22Rv1 (cell line): ENCODE data around the gene PABPC3.

ENCODE experiments used
- H3K27ac ChIP-seq: fragments of 450-650 bp; 2 replicates; pipeline ENCODE4 v1.5.1; 2017
- CTCF ChIP-seq: fragments of 450-650 bp; IDR thresholded peaks from 2 replicates; pipeline ENCODE4 v1.5.1; 2017; ENCODE audit warnings: mild to moderate bottlenecking
- ZFX ChIP-seq: fragments of 450-650 bp; IDR thresholded peaks from 2 replicates; pipeline ENCODE4 v1.6.1; 2017; ENCODE audit warnings: antibody characterized with exemption, borderline replicate concordance

PABPC3 gene

GRCh38 chr13:25085125-25085742 is 10.7 kb upstream of the PABPC3 start:
- H3K27ac ChIP-seq = no peak overlapping the region
- no peak for TF ChIP-seq ZFX
- peak; percentile 46 for TF ChIP-seq CTCF

DNA sequence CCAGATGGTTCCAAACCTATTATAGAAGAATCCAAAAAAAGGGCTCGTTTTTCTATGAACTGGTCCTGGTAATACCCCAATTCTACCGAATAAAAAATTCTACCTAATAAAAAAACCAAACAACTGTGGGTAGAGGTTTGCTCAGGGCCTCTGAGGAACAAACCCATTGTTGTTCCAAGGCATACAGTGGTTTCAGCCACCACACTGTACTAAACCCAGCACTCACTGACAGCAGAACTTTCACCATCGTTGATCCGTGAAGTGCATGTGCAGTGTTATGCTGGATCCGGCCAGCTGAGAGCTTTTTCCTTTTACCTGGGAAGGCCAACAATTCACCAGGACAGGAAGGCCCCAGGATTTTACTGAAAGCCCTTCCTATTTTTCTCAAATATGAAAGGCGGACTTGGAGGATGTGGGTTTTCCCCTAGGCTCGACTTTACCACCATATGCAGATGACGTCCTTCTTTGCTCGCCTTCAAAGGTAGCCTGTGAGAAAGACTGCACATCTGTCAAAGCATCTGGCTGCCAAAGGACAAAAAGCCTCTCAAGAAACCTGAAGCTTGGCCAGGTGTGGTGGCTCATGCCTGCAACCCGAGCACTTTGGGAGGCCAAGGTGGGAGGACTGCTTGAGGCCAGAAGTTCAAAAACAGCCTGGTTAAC is 7.2 kb upstream of the PABPC3 start:
- TF ChIP-seq ZFX (no peak), CTCF (no peak)
- no peak overlapping the region for H3K27ac ChIP-seq

- no peak for TF ChIP-seq ZFX
- no peak for TF ChIP-seq CTCF
- no peak overlapping the region for H3K27ac ChIP-seq
These were observed 1.5 kb downstream of the PABPC3 start for GRCh38 chr13:25097426-25097825.

DNA sequence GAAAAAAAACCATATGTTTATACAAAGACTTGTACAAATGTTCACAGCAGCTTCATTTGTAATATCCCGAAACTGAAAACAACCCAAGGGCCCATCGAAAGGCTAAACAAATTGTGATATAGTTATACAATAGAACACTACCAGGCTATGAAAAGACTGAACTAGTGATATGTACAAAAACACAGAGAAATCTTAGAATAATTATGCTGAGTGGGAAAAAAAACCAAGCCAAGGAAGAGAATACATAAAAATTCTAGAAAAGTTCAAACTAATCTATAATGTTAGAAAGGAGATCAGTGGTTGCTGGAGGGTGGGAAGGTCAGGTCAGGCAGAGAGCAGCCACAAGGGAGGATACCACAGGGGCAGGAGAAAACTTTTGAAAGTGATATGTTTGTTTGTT is 7.8 kb downstream of the PABPC3 start:
- no peak overlapping the region for H3K27ac ChIP-seq
- TF ChIP-seq CTCF (no peak), ZFX (no peak)

- H3K27ac ChIP-seq = no peak overlapping the region
- TF ChIP-seq ZFX (no peak), CTCF (no peak)
These were observed 13.4 kb downstream of the PABPC3 start for GRCh38 chr13:25109341-25109740.

- no peak overlapping the region for H3K27ac ChIP-seq
- TF ChIP-seq ZFX (no peak), CTCF (no peak)
These were observed 15.1 kb downstream of the PABPC3 start for GRCh38 chr13:25110956-25111584.

DNA sequence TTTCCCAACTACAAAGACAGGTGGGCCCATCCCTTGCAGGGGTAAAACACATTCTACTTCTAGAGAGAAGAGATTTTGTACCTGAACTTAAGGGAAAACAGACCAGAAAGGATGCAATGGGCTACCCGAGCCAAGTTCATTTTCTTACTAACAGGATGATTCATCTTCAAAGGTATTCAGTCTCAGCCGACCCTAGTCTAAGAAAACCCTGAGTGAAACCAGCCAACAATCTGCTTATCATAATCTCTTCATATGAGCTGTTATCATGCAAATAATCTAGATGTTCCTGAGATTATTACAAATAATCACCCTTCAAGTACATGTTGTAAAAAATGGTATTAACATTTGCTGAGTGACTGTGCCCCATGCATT is 15.6 kb downstream of the PABPC3 start:
- no peak for TF ChIP-seq ZFX
- H3K27ac ChIP-seq = no peak overlapping the region
